ENCODE measurements around the gene GMPS.
"Not testable (repeated sequence)": the region's sequence is repeated elsewhere in the genome, so short reads cannot be mapped to it uniquely, and the experiment has no call there.

Gene GMPS

DNA sequence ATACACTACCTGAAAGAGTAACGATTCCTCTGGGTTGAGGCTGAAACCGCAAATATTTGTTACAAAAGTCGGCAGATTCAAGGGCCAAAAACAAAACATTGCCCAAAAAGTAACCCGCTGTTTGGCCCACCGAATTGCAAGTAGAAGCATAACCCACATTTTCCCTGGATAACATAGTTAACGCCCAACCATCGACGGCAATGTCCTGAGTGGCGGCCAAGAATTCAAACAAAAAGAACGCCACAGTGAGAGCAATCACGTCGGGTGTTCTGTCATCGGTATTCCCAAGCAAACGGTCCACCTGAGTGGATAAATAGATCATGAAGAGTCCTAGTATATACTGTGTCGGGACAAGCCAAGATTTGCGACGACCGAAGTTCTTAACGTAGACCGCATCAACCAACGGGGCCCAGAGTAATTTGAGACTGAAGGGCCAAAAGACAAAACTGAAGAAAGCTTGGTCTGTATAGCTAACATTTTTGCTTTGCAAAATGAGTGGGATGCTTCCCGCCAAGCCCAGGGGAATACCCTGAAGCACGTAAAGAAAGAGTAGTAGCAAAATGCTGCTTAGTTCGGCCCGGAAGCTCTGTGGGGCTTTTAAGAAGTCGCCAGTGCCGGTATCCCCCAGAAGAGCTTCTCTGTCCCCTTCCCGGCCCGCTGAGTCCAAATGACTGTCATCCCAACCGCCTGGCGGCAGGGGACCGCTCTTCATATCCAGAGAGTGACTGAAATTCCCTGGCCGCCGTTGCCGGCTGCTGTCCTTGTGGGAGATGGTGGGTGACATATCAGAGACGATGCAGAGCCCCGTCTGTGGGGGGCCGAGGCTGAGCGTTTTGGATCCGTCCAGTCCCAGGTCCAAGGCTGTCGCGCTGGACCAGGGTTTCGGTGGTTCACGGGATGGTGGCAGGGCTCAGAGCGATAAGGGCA, 17.0 kb upstream of the GMPS start:
- peak overlapping the region; percentile 94 for H3K4me3 ChIP-seq (replicated peaks; ENCODE audit: insufficient read depth, low read length)
- peak overlapping the region; percentile 99 for H3K27ac ChIP-seq (replicated peaks)
- no peaks in the 10 kb centered on the region for H3K27me3 ChIP-seq (ENCODE audit: insufficient read depth, poor library complexity, severe bottlenecking)
- peak in 1 of 2 experiments; percentile 25 for DNase-seq (ENCODE audit: low read depth in 1 of 2, low spot score in 1 of 2)
- TF ChIP-seq POLR2AphosphoS5 (IDR thresholded peaks at IDR 0.05; ENCODE audit: low read depth) (no peak), SPI1 (IDR thresholded peaks at IDR 0.05; ENCODE audit: borderline replicate concordance, low read depth) (no peak)
- TF ChIP-seq, protein P1, sequence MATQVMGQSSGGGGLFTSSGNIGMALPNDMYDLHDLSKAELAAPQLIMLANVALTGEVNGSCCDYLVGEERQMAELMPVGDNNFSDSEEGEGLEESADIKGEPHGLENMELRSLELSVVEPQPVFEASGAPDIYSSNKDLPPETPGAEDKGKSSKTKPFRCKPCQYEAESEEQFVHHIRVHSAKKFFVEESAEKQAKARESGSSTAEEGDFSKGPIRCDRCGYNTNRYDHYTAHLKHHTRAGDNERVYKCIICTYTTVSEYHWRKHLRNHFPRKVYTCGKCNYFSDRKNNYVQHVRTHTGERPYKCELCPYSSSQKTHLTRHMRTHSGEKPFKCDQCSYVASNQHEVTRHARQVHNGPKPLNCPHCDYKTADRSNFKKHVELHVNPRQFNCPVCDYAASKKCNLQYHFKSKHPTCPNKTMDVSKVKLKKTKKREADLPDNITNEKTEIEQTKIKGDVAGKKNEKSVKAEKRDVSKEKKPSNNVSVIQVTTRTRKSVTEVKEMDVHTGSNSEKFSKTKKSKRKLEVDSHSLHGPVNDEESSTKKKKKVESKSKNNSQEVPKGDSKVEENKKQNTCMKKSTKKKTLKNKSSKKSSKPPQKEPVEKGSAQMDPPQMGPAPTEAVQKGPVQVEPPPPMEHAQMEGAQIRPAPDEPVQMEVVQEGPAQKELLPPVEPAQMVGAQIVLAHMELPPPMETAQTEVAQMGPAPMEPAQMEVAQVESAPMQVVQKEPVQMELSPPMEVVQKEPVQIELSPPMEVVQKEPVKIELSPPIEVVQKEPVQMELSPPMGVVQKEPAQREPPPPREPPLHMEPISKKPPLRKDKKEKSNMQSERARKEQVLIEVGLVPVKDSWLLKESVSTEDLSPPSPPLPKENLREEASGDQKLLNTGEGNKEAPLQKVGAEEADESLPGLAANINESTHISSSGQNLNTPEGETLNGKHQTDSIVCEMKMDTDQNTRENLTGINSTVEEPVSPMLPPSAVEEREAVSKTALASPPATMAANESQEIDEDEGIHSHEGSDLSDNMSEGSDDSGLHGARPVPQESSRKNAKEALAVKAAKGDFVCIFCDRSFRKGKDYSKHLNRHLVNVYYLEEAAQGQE (IDR thresholded peaks at IDR 0.05; ENCODE audit: insufficient replicate concordance, low read depth) = no peak
- TF ChIP-seq, protein P2, sequence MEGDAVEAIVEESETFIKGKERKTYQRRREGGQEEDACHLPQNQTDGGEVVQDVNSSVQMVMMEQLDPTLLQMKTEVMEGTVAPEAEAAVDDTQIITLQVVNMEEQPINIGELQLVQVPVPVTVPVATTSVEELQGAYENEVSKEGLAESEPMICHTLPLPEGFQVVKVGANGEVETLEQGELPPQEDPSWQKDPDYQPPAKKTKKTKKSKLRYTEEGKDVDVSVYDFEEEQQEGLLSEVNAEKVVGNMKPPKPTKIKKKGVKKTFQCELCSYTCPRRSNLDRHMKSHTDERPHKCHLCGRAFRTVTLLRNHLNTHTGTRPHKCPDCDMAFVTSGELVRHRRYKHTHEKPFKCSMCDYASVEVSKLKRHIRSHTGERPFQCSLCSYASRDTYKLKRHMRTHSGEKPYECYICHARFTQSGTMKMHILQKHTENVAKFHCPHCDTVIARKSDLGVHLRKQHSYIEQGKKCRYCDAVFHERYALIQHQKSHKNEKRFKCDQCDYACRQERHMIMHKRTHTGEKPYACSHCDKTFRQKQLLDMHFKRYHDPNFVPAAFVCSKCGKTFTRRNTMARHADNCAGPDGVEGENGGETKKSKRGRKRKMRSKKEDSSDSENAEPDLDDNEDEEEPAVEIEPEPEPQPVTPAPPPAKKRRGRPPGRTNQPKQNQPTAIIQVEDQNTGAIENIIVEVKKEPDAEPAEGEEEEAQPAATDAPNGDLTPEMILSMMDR (IDR thresholded peaks at IDR 0.05; ENCODE audit: insufficient read depth, low read length) = no peak

DNA sequence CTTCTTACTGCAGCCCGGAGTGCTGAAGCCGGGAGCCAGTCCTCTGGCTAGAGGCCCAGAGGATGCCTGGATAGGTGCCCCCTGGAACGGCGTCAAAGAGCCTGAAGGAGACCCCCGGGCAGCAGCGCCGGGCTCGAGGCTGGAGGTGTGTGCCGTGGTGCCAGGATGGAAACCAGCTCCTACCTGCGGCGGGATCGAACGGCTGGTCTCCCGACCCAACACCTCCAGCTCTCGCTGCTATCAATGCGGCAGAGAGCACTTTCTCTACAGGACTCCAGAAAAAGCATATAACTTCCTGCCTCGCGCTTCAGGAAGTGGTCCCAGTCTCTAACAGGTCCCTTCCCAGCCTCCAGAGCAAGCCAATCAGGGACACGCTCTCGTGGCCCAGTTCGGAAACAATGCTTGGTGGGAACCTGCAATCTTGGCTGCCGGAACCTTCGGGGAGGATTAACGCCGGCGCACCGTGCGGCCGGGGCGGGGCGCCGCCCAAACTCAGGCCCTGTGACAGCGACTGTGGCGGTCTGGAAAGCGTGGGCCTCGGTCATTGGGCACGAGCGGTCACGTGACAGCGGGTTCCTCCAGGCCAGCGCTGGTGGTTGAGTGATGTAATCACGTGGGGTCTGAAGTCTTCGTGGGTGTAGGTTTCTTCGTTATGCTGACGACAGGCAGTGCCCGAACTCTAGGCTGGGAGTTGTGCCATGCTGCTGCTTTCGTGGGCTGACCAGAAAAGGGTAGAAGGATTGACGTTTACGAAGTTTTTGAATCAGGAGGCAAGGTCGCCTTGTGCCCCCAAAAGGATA, 16.1 kb upstream of the GMPS start, which contains the start of gene SLC33A1:
TSS of gene SLC33A1 (minus strand) at position 287 of the 800 bp plus-strand sequence. CDS start 430 bp downstream, outside the sequence.
- Histone ChIP-seq H3K27ac (replicated peaks) (peak within 1 kb of the TSS; percentile 99), H3K4me3 (replicated peaks; ENCODE audit: insufficient read depth, low read length) (peak within 1 kb of the TSS; percentile 94), H3K27me3 (ENCODE audit: insufficient read depth, poor library complexity, severe bottlenecking) (no peaks in the 10 kb centered on the region)
- DNase-seq (ENCODE audit: low read depth in 1 of 2, low spot score in 1 of 2) = peak; percentile 99
- TF ChIP-seq SPI1 (IDR thresholded peaks at IDR 0.05; ENCODE audit: borderline replicate concordance, low read depth) = peak; percentile 57; the same call in 1 of the 2 replicates
- TF ChIP-seq, protein P2 (IDR thresholded peaks at IDR 0.05; ENCODE audit: insufficient read depth, low read length) = no peak
- peak; percentile 91 for TF ChIP-seq POLR2AphosphoS5 (IDR thresholded peaks at IDR 0.05; ENCODE audit: low read depth)
- TF ChIP-seq, protein P1 (IDR thresholded peaks at IDR 0.05; ENCODE audit: insufficient replicate concordance, low read depth) = peak; percentile 59
- peak; percentile 99 for TF ChIP-seq GABPA (IDR thresholded peaks at IDR 0.05; ENCODE audit: low read depth)

DNA sequence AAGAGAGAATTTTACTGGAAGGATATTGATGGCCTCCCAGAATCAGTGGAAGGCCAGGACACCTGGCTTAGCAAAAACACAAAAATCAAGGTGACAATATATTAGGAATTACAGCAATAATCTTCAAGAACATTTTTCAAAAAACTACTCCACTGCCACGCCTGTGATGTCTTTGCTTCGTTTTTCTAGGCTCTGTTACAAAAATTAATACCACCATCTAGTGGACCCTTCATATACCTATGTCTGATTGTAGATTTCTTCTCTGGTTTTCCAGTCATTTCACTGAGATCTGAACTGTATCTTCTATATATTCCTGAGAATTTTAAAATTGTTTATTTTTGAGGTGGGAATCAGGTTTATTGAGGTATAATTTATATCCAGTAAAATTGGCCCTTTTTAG, 10.6 kb upstream of the GMPS start:
- Histone ChIP-seq H3K27me3 (ENCODE audit: insufficient read depth, poor library complexity, severe bottlenecking) (no peaks in the 10 kb centered on the region), H3K4me3 (replicated peaks; ENCODE audit: insufficient read depth, low read length) (no peak overlapping the region), H3K27ac (replicated peaks) (no peak overlapping the region)
- TF ChIP-seq POLR2AphosphoS5 (IDR thresholded peaks at IDR 0.05; ENCODE audit: low read depth) = no peak
- DNase-seq (ENCODE audit: low read depth in 1 of 2, low spot score in 1 of 2) = no peak

DNA sequence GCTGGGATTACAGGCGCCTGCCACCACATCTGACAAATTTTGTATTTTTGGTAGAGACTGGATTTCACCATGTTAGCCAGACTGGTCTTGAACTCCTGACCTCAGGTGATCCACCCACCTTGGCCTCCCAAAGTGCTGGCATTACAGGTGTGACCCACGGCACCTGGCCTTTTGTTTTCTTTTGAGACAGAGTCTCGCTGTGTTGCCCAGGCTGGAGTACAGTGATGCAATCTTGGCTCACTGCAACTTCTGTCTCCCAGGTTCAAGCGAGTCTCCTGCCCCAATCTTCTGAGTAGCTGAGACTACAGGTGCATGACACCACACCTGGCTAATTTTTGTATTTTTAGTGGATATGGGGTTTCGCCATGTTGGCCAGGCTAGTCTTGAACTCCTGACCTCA, 10.0 kb upstream of the GMPS start:
- DNase-seq (ENCODE audit: low read depth in 1 of 2, low spot score in 1 of 2); H3K27me3 ChIP-seq (ENCODE audit: insufficient read depth, poor library complexity, severe bottlenecking); H3K27ac ChIP-seq (replicated peaks); H3K4me3 ChIP-seq (replicated peaks; ENCODE audit: insufficient read depth, low read length): not testable (repeated sequence)
